Measurements from ENCODE around the gene RABL2A. TPM values are rescaled to one million over a fixed set of nuclear protein-coding genes. Genes with fewer than 3 reads are reported as not detected.
"Not testable (repeated sequence)": the region's sequence is repeated elsewhere in the genome, so short reads cannot be mapped to it uniquely, and the experiment has no call there.

RABL2A gene
- total RNA-seq (1 to 10 TPM; 1.1 to 6.2 TPM), polyA plus RNA-seq (1 to 10 TPM; 3.9 to 4.2 TPM)

DNA sequence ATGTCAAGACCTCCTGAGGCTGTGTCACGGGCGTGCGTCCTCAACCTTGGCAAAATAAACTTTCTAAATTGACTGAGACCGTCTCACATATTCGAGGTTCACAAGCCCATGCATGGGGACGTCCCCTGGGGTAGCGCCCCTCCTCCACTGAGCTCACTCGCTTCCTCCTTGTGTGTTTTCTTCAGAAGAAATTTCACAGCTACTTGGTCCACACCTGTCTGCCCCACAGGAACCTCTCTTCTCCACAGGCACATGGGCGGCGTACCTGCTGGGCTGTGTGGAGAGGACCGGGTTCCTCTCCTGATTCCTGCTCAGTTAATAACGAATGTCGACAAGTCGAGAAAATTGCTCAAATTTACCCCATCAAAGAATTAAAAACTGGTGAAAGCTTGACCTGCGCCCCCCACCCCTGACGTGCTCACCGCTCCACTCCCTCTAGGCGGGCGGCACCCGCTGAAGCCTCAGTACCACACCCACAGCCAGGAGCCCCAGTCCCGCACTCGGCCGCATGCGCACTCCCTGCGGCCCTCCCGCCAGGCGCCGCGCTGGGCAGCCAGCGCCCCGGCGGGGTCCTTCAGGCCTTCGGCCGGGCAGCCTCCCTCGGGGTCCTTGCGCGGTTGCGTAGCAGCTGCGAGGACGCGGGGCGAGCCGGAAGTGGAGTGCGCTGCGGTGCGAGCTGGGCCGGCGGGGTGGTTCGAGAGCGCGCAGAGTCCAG is at the start of gene RABL2A:
TSS of gene RABL2A (plus strand) at position 651 of the 715 bp plus-strand sequence. CDS start 1,341 bp downstream, outside the sequence.
- not testable (repeated sequence) for H3K36me3 ChIP-seq (ENCODE audit: control insufficient read depth in 4 of 4, insufficient read depth in 3 of 4, low read depth in 1 of 4, low read length in 3 of 4); H3K27ac ChIP-seq (ENCODE audit: low read depth in 1 of 2, low read length in 2 of 2); H3K9ac ChIP-seq (ENCODE audit: low read depth in 1 of 2, low read length in 2 of 2); H3K9me3 ChIP-seq (ENCODE audit: control insufficient read depth in 4 of 4, low read length in 3 of 4); H3K4me1 ChIP-seq (ENCODE audit: control insufficient read depth in 4 of 4, insufficient read depth in 4 of 4, low read length in 3 of 4); H3K27me3 ChIP-seq (ENCODE audit: control insufficient read depth in 4 of 4, insufficient read depth in 4 of 4, low read length in 3 of 4)
- under 1% methylated on average over 41 of the region's 51 CpGs for WGBS
- DNase-seq (ENCODE audit: low spot score), result peak; percentile 90
- peak within 1 kb of the TSS in 2 of 3 donors; percentile 48 to 51 for H3K4me3 ChIP-seq (ENCODE audit: low read depth in 1 of 3, low read length in 3 of 3)

- not testable (repeated sequence) for DNase-seq (ENCODE audit: low spot score); H3K36me3 ChIP-seq (ENCODE audit: control insufficient read depth in 4 of 4, insufficient read depth in 3 of 4, low read depth in 1 of 4, low read length in 3 of 4); H3K9ac ChIP-seq (ENCODE audit: low read depth in 1 of 2, low read length in 2 of 2); H3K27me3 ChIP-seq (ENCODE audit: control insufficient read depth in 4 of 4, insufficient read depth in 4 of 4, low read length in 3 of 4); H3K27ac ChIP-seq (ENCODE audit: low read depth in 1 of 2, low read length in 2 of 2); H3K4me3 ChIP-seq (ENCODE audit: low read depth in 1 of 3, low read length in 3 of 3); H3K9me3 ChIP-seq (ENCODE audit: control insufficient read depth in 4 of 4, low read length in 3 of 4); H3K4me1 ChIP-seq (ENCODE audit: control insufficient read depth in 4 of 4, insufficient read depth in 4 of 4, low read length in 3 of 4)
- WGBS, result 46% methylated on average over 4 of the region's 5 CpGs
Measured at GRCh38 chr2:113578508-113578907, 48.6 kb upstream of the RABL2A start.

- H3K4me3 ChIP-seq (ENCODE audit: low read depth in 1 of 3, low read length in 3 of 3); H3K27ac ChIP-seq (ENCODE audit: low read depth in 1 of 2, low read length in 2 of 2); H3K36me3 ChIP-seq (ENCODE audit: control insufficient read depth in 4 of 4, insufficient read depth in 3 of 4, low read depth in 1 of 4, low read length in 3 of 4); DNase-seq (ENCODE audit: low spot score); H3K9me3 ChIP-seq (ENCODE audit: control insufficient read depth in 4 of 4, low read length in 3 of 4); H3K27me3 ChIP-seq (ENCODE audit: control insufficient read depth in 4 of 4, insufficient read depth in 4 of 4, low read length in 3 of 4); H3K9ac ChIP-seq (ENCODE audit: low read depth in 1 of 2, low read length in 2 of 2): not testable (repeated sequence)
- H3K4me1 ChIP-seq (ENCODE audit: control insufficient read depth in 4 of 4, insufficient read depth in 4 of 4, low read length in 3 of 4), result peaks cover 2 to 13% (median 9%) of the 10 kb centered on the region in 4 donors
- WGBS, result 85% methylated on average over 3 of the region's 3 CpGs
Measured at GRCh38 chr2:113582473-113582872, 44.6 kb upstream of the RABL2A start.

DNA sequence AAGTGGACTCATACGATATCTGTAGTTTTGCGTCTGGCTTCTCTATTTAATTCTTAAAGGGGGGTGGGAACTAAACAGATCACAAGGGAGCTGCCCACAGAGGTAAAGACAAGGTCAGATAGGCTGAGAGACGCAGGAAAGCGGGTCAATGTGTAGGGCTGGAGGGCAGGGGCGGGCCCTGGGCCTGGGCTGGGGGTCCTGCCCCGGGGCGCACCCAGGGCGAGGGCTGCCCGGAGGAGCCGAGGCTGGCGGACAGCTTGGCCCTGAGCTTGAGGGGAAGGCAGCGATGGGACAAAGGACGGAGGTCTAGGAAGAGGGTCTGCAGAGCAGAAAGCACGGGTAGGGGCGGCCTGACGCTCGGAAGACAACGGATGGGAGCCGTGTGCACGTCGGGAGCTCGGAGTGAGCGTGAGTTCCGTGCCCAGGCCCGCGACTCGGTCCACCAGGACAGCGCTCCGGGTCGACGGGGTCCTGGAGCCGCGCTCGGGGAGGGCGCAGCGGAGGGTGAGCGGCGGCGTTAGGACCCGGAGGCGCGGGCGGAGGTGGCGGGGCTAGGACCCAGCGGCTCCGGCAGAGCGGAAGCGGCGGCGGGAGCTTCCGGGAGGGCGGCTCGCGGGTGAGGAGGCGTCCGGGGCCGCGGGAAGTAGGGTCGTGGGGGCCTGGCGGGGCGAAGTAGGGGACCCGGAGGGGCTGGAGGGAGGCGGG is 43.4 kb upstream of the RABL2A start:
- Histone ChIP-seq H3K9ac (ENCODE audit: low read depth in 1 of 2, low read length in 2 of 2) (peak overlapping the region in 1 of 2 donors; percentile 42), H3K4me1 (ENCODE audit: control insufficient read depth in 4 of 4, insufficient read depth in 4 of 4, low read length in 3 of 4) (peaks cover 2 to 13% (median 9%) of the 10 kb centered on the region in 4 donors), H3K4me3 (ENCODE audit: low read depth in 1 of 3, low read length in 3 of 3) (peak overlapping the region; percentile 21 to 76 (median 69)), H3K27ac (ENCODE audit: low read depth in 1 of 2, low read length in 2 of 2) (peak overlapping the region; percentile 42 to 63)
- peak; percentile 85 for DNase-seq (ENCODE audit: low spot score)
- H3K27me3 ChIP-seq (ENCODE audit: control insufficient read depth in 4 of 4, insufficient read depth in 4 of 4, low read length in 3 of 4); H3K9me3 ChIP-seq (ENCODE audit: control insufficient read depth in 4 of 4, low read length in 3 of 4); H3K36me3 ChIP-seq (ENCODE audit: control insufficient read depth in 4 of 4, insufficient read depth in 3 of 4, low read depth in 1 of 4, low read length in 3 of 4): not testable (repeated sequence)
- WGBS, result 2% methylated on average over 59 of the region's 63 CpGs
- TF ChIP-seq GABPA (IDR thresholded peaks at IDR 0.05 in 1 of 2, conservative IDR thresholded peaks at IDR 0.05 in 1 of 2), result peak in 1 of 2 donors; percentile 80

DNA sequence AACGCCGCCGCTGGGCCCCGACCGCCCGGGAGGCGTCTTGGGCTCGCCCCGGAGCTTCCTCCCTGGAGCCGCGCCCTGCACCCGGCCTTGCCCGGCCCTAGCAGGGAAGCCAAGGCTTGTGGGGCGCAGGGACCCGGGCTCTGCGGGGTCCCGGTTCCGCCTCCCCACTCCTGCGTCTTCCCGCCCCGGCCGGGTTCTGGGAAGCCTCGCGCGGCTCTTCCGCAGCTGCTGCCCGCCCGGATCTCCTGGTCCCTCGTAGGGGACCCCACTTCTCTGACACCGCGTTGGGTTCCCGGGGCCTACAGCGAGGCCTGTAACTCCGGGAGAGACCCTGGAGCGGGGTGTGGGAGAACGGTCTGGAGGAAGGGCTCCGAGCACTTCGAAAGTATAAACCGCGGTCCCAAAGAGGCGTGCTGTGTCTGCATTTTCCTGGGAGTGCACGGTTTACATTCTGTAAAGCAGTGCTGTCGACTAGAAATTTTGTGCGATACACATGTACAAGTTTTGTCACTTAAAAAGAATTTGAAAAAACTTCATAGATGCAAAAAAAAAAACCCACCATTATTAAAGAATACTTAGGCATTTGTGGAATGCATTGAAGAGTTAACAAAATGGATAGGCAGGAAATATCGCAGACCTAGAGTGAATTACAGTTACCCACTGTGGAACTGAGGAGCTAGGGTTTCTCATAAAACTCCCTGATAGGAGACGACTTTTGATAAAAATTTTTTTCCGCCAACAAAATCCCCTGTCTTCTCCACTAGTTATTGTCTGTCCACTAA is 42.6 kb upstream of the RABL2A start:
- WGBS, result 4% methylated on average over 25 of the region's 47 CpGs
- not testable (repeated sequence) for DNase-seq (ENCODE audit: low spot score)
- H3K9ac ChIP-seq (ENCODE audit: low read depth in 1 of 2, low read length in 2 of 2), result peak overlapping the region; percentile 53 to 81

More for the DNA sequence above, 42.6 kb upstream of the RABL2A start:
- Histone ChIP-seq H3K4me1 (ENCODE audit: control insufficient read depth in 4 of 4, insufficient read depth in 4 of 4, low read length in 3 of 4) (peaks cover 2 to 13% (median 9%) of the 10 kb centered on the region in 4 donors), H3K4me3 (ENCODE audit: low read depth in 1 of 3, low read length in 3 of 3) (peak overlapping the region; percentile 49 to 69 (median 67)), H3K27ac (ENCODE audit: low read depth in 1 of 2, low read length in 2 of 2) (peak overlapping the region in 1 of 2 donors; percentile 37)
- not testable (repeated sequence) for H3K9me3 ChIP-seq (ENCODE audit: control insufficient read depth in 4 of 4, low read length in 3 of 4); H3K36me3 ChIP-seq (ENCODE audit: control insufficient read depth in 4 of 4, insufficient read depth in 3 of 4, low read depth in 1 of 4, low read length in 3 of 4); H3K27me3 ChIP-seq (ENCODE audit: control insufficient read depth in 4 of 4, insufficient read depth in 4 of 4, low read length in 3 of 4)

Measured in liver (tissue), 9 donors.